Astrocyte (in vitro differentiated cells and primary cell): ENCODE data around the gene RIT1.

Experiments
- CTCF ChIP-seq: IDR thresholded peaks from 2 replicates; pipeline ENCODE4 v1.5.1; 2011; ENCODE audit warnings: low read depth, mild to moderate bottlenecking, inconsistent platforms, low read length, moderate library complexity; ENCODE audit not compliant: insufficient read depth
- EZH2 ChIP-seq: IDR thresholded peaks from 2 replicates; pipeline ENCODE4 v1.6.1; 2012; ENCODE audit warnings: mild to moderate bottlenecking, low read length, inconsistent platforms; ENCODE audit not compliant: insufficient read depth

GRCh38 chr1:155880950-155881349 is 30.2 kb downstream of the RIT1 start:
- TF ChIP-seq CTCF (no peak), EZH2 (no peak)
